ENCODE results near the gene SLC39A5. TPM values are rescaled to one million over a fixed set of nuclear protein-coding genes. Genes with fewer than 3 reads are reported as not detected.
"Not testable (repeated sequence)": the region's sequence is repeated elsewhere in the genome, so short reads cannot be mapped to it uniquely, and the experiment has no call there.

Gene SLC39A5
- polyA plus RNA-seq, 1 of the 3 experiments (the other 2 are of a cell fraction): 0.12 TPM

DNA sequence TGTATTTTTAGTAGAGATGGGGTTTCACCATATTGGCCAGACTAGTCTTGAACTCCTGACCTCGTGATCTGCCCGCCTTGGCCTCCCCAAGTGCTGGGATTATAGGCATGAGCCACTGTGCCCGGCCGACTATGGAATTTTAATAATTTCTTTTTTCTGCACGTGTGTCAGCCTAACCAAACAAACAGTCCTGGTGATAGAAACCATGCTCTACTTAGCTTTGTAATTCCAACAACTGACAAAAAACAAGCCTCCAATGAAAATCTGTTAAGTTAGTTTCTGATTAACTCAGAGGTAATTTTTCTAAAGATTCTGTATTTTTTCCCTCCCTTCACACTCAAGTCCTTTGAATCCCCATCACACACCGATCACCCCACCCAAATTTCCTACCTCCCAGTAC is 52.2 kb downstream of the SLC39A5 start:
- no peaks in the 10 kb centered on the region for H3K9me2 ChIP-seq
- ChIA-PET POLR2A (no interaction called here), CTCF (interaction anchor here (2.2 kb wide), 1 partner anchor 92 kb away, joined by 6 read pairs; the partner anchor contains the start of gene SMARCC2)
- TF ChIP-seq RCOR1 (IDR thresholded peaks at IDR 0.05; ENCODE audit: low read length) (no peak), SMC3 (IDR thresholded peaks at IDR 0.05; ENCODE audit: low read depth, low read length) (no peak), GATA2 (CRISPR knock-in tag; IDR thresholded peaks at IDR 0.05) (no peak), EP300 (IDR thresholded peaks at IDR 0.05; ENCODE audit: borderline replicate concordance in 1 of 2, low read depth in 1 of 2, low read length in 1 of 2) (no peak), RFX5 (IDR thresholded peaks at IDR 0.05; ENCODE audit: low read length) (no peak), FOXJ3 (CRISPR knock-in tag; IDR thresholded peaks at IDR 0.05) (no peak)
- no peak overlapping the region for H3K9ac ChIP-seq
- H3K27me3 ChIP-seq (ENCODE audit: insufficient read depth): no peaks in the 10 kb centered on the region
- H3K4me3 ChIP-seq (ENCODE audit: low read depth in 2 of 2, low read length in 1 of 2): no peak overlapping the region
- no peak overlapping the region for H3K27ac ChIP-seq (ENCODE audit: low read depth in 2 of 2, low read length in 1 of 2)
- H2AFZ ChIP-seq (ENCODE audit: low read depth): no peak overlapping the region
- H3K4me1 ChIP-seq (ENCODE audit: control insufficient read depth in 1 of 2, insufficient read depth in 2 of 2, low read depth in 1 of 2, low read length in 1 of 2): no peaks in the 10 kb centered on the region
- H3K79me2 ChIP-seq (ENCODE audit: insufficient read depth): peaks cover 20% of the 10 kb centered on the region; the same call in 1 of the 2 replicates
- WGBS (ENCODE audit: low lambda C conversion rate): 90% methylated on average over 6 of the region's 6 CpGs
- H3K36me3 ChIP-seq (replicated peaks in 1 of 2; ENCODE audit: control insufficient read depth in 1 of 2, insufficient read depth in 2 of 2, low read length in 1 of 2): peaks cover 44 to 74% of the 10 kb centered on the region in 2 experiments
- no peak overlapping the region for H3K4me2 ChIP-seq
- H3F3A ChIP-seq (replicated peaks; ENCODE audit: insufficient read depth): peaks cover 13% of the 10 kb centered on the region
- H4K20me1 ChIP-seq (ENCODE audit: insufficient read depth): no peaks in the 10 kb centered on the region
- H3K9me3 ChIP-seq: no peaks in the 10 kb centered on the region
- no peak for DNase-seq

DNA sequence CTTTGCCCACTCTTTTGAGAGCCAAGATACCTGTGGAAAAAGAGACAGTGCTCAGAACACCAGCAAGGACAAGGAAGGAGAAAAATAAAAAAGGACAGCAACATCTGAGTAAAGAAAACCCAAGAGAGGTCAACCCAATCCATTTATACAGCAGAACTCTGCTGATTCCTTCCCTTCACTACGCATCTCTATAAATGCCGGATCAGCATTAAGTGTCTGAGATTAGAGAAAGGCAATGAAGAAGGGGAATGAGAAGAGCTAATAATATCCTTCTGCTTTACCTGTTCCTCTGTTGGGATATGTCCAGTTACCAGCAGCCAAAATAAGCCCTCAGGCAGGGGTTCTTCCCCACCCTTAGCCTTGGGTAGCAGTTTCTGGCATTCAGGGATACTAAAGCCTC is 52.7 kb downstream of the SLC39A5 start:
- CTCF ChIA-PET: interaction anchor here (0.6 to 2.2 kb wide), 3 partner anchors 26 to 356 kb away, joined by 3 to 6 read pairs (median 3); partner anchors contain the start of gene SMARCC2
- no peak for TF ChIP-seq GATA2 (CRISPR knock-in tag; IDR thresholded peaks at IDR 0.05)
- no peak for TF ChIP-seq USF2 (IDR thresholded peaks at IDR 0.05; ENCODE audit: borderline replicate concordance, low read depth, low read length)
- no peak for TF ChIP-seq FOSL2 (IDR thresholded peaks at IDR 0.05; ENCODE audit: borderline replicate concordance, low read depth)
- TF ChIP-seq REST (IDR thresholded peaks at IDR 0.05; ENCODE audit: low read depth, low read length): no peak
- TF ChIP-seq RXRA (IDR thresholded peaks at IDR 0.05; ENCODE audit: borderline replicate concordance, low read depth): no peak
- TF ChIP-seq TAF1 (IDR thresholded peaks at IDR 0.05; ENCODE audit: borderline replicate concordance, low read depth, low read length): no peak
- TF ChIP-seq NFIC (IDR thresholded peaks at IDR 0.05; ENCODE audit: borderline replicate concordance): no peak
- TF ChIP-seq CTCF (IDR thresholded peaks at IDR 0.05): no peak
- no peak overlapping the region for H2AFZ ChIP-seq (ENCODE audit: low read depth)
- H3K36me3 ChIP-seq (replicated peaks in 1 of 2; ENCODE audit: control insufficient read depth in 1 of 2, insufficient read depth in 2 of 2, low read length in 1 of 2): peaks cover 44 to 72% of the 10 kb centered on the region in 2 experiments
- H3K4me1 ChIP-seq (ENCODE audit: control insufficient read depth in 1 of 2, insufficient read depth in 2 of 2, low read depth in 1 of 2, low read length in 1 of 2): no peaks in the 10 kb centered on the region
- no peaks in the 10 kb centered on the region for H3K9me2 ChIP-seq
- no peaks in the 10 kb centered on the region for H3K27me3 ChIP-seq (ENCODE audit: insufficient read depth)
- no peaks in the 10 kb centered on the region for H4K20me1 ChIP-seq (ENCODE audit: insufficient read depth)
- H3F3A ChIP-seq (replicated peaks; ENCODE audit: insufficient read depth): peaks cover 16% of the 10 kb centered on the region
- no peak overlapping the region for H3K4me3 ChIP-seq (ENCODE audit: low read depth in 2 of 2, low read length in 1 of 2)
- no peaks in the 10 kb centered on the region for H3K9me3 ChIP-seq
- POLR2A ChIA-PET: no interaction called here
- H3K79me2 ChIP-seq (ENCODE audit: insufficient read depth): peaks cover 21% of the 10 kb centered on the region
- no peak overlapping the region for H3K9ac ChIP-seq
- WGBS (ENCODE audit: low lambda C conversion rate): 100% methylated on average over 2 of the region's 2 CpGs
- H3K27ac ChIP-seq (ENCODE audit: low read depth in 2 of 2, low read length in 1 of 2): no peak overlapping the region
- H3K4me2 ChIP-seq: no peak overlapping the region
- DNase-seq: no peak

DNA sequence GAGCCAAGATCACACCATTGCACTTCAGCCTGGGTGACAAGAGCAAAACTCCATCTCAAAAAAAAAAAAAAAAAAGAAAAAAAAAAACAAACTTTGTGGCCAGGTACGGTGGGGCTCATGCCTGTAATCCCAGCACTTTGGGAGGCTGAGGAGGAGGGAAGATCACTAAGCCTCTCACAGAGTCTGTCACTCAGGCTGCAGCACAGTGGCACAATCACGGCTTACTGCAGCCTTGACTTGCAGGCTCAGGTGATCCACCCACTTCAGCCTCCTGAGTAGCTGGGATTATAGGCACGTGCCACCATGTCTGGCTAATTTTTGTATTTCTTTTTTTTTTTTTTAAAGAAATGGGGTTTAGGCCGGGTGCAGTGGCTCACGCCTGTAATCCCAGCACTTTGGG is 54.4 kb downstream of the SLC39A5 start:
- H3K4me2 ChIP-seq; H3K27ac ChIP-seq (ENCODE audit: low read depth in 2 of 2, low read length in 1 of 2); H3K4me3 ChIP-seq (ENCODE audit: low read depth in 2 of 2, low read length in 1 of 2); H2AFZ ChIP-seq (ENCODE audit: low read depth); H3K9me2 ChIP-seq; H4K20me1 ChIP-seq (ENCODE audit: insufficient read depth); H3K9me3 ChIP-seq; DNase-seq; H3K27me3 ChIP-seq (ENCODE audit: insufficient read depth); H3K4me1 ChIP-seq (ENCODE audit: control insufficient read depth in 1 of 2, insufficient read depth in 2 of 2, low read depth in 1 of 2, low read length in 1 of 2); H3K9ac ChIP-seq: not testable (repeated sequence)
- ChIA-PET POLR2A (interaction anchor here (0.7 kb wide), 2 partner anchors 18 to 142 kb away, joined by 4 read pairs; no protein-coding TSS in a partner anchor), CTCF (interaction anchor here (1.5 to 2.2 kb wide), 2 partner anchors 95 to 180 kb away, joined by 3 to 6 read pairs; partner anchors contain the start of gene SMARCC2)
- 91% methylated on average over 5 of the region's 5 CpGs for WGBS (ENCODE audit: low lambda C conversion rate)
- peaks cover 23% of the 10 kb centered on the region for H3F3A ChIP-seq (replicated peaks; ENCODE audit: insufficient read depth)
- H3K79me2 ChIP-seq (ENCODE audit: insufficient read depth): peaks cover 34% of the 10 kb centered on the region
- peaks cover 40 to 56% of the 10 kb centered on the region in 2 experiments for H3K36me3 ChIP-seq (replicated peaks in 1 of 2; ENCODE audit: control insufficient read depth in 1 of 2, insufficient read depth in 2 of 2, low read length in 1 of 2)
